SH-SY5Y (cell line): ENCODE results near the gene SLC16A7.

Source experiments
- GATA2 ChIP-seq: IDR thresholded peaks from 2 replicates; pipeline ENCODE4 v1.6.1; 2011; ENCODE audit warnings: mild to moderate bottlenecking, low read depth, low read length
- GATA3 ChIP-seq: IDR thresholded peaks from 2 replicates; pipeline ENCODE4 v1.6.1; 2011; ENCODE audit warnings: low read depth, mild to moderate bottlenecking, low read length, moderate library complexity

- no peak for TF ChIP-seq GATA2
- no peak for TF ChIP-seq GATA3
These were observed 138.5 kb downstream of the SLC16A7 start for GRCh38 chr12:59734371-59734770.
